GM12878 (cell line): Measurements from ENCODE around the gene SLC6A3. TPM values are rescaled to one million over a fixed set of nuclear protein-coding genes. Genes with fewer than 3 reads are reported as not detected.
A peak's percentile ranks its signal among the peaks of the same experiment; 100 is the strongest.

ENCODE experiments used
- ATAC-seq: fragments of 200-7000 bp; cut with Tn5 transposase; 3 replicates; pipeline ENCODE4 v1.9.1; 2020; ENCODE audit warnings: mild to moderate bottlenecking, moderate library complexity
- BruUV-seq: library from RNA; stranded (reverse); fragments of 400-500 nt; replicated peaks from 2 replicates; lab custom pipeline; 2021; lab: Mats Ljungman, UMichigan
- CTCF ChIA-PET: fragments of 300-600 bp; sonication (Branson Sonifier 250); formaldehyde crosslinking; extraction: SDS; loops from one replicate; lab custom pipeline; 2021; ENCODE audit warnings: inconsistent platforms; lab: Yijun Ruan, JAX
- POLR2A ChIA-PET: fragments of 350-600 bp; formaldehyde crosslinking; extraction: SDS; loops from one replicate; lab custom pipeline; 2021; ENCODE audit warnings: inconsistent platforms; lab: Charles Lee
- RAD21 ChIA-PET: fragments of 300-600 bp; sonication (Branson Sonifier 250); formaldehyde crosslinking; loops from one replicate; lab custom pipeline; 2023; ENCODE audit warnings: antibody characterized with exemption; ENCODE audit not compliant: unreplicated experiment; lab: Charles Lee
- SMC1A ChIA-PET: fragments of 300-600 bp; sonication (Branson Sonifier 250); formaldehyde crosslinking; loops from one replicate; lab custom pipeline; 2023; ENCODE audit not compliant: unreplicated experiment, uncharacterized antibody; lab: Charles Lee
- DNase-seq: peaks from one replicate; pipeline ENCODE4 v3.0.0-alpha.2; 2011; ENCODE audit warnings: low read depth, low spot score
- FAIRE-seq: peaks from 3 replicates; lab custom pipeline; 2011; peaks lifted over from hg19 to GRCh38; lab: Jason Lieb, UNC
- H2AFZ ChIP-seq: 2 replicates; pipeline ENCODE4 v1.6.0; 2011; ENCODE audit warnings: low read depth, low read length, control low read depth; ENCODE audit not compliant: control insufficient read depth
- H3K27ac ChIP-seq: 2 replicates; pipeline ENCODE4 v1.5.1; 2011; ENCODE audit warnings: control low read depth; ENCODE audit not compliant: control insufficient read depth, insufficient read depth
- H3K27me3 ChIP-seq, 2 experiments: replicated peaks in 1 of 2; 2 replicates each; pipeline versions ENCODE4 v1.6.0 to v1.6.1; 2011; ENCODE audit warnings: low read length in 1 of 2; ENCODE audit not compliant: control insufficient read depth in 2 of 2, insufficient read depth in 2 of 2
- H3K36me3 ChIP-seq, 2 experiments: 2 replicates each; pipeline ENCODE4 v1.5.1; 2011; ENCODE audit warnings: low read length in 1 of 2; ENCODE audit not compliant: control insufficient read depth in 2 of 2, insufficient read depth in 2 of 2
- H3K4me1 ChIP-seq: 2 replicates; pipeline ENCODE4 v1.6.1; 2011; ENCODE audit warnings: mild to moderate bottlenecking, low read length, moderate library complexity, mixed read lengths; ENCODE audit not compliant: control insufficient read depth, insufficient read depth
- H3K4me2 ChIP-seq: 2 replicates; pipeline ENCODE4 v1.6.0; 2011; ENCODE audit warnings: control low read depth; ENCODE audit not compliant: control insufficient read depth, insufficient read depth
- H3K4me3 ChIP-seq: fragments of 200-600 bp; sonication (generic); 2 replicates; pipeline ENCODE4 v1.5.1; 2016
- H3K79me2 ChIP-seq: 2 replicates; pipeline ENCODE4 v1.6.0; 2011; ENCODE audit warnings: low read length; ENCODE audit not compliant: control insufficient read depth, insufficient read depth
- H3K9ac ChIP-seq: 2 replicates; pipeline ENCODE4 v1.8.0; 2011; ENCODE audit warnings: low read length, control low read depth, mixed read lengths; ENCODE audit not compliant: control insufficient read depth, insufficient read depth
- H3K9me3 ChIP-seq: replicated peaks from 3 replicates; pipeline ENCODE4 v1.5.1; 2011; ENCODE audit warnings: mild to moderate bottlenecking, low read length; ENCODE audit not compliant: control insufficient read depth, insufficient read depth
- H4K20me1 ChIP-seq: 2 replicates; pipeline ENCODE4 v1.6.0; 2011; ENCODE audit not compliant: control insufficient read depth, insufficient read depth
- ATF3 ChIP-seq: IDR thresholded peaks from 2 replicates; pipeline ENCODE4 v1.6.1; 2011; ENCODE audit warnings: low read depth, mild to moderate bottlenecking, low read length, moderate library complexity, borderline replicate concordance; ENCODE audit errors: extremely low read depth
- E2F4 ChIP-seq: IDR thresholded peaks from 2 replicates; pipeline ENCODE4 v1.6.1; 2012; ENCODE audit warnings: low read depth, low read length, improper control_type of control experiment
- ESRRA ChIP-seq: IDR thresholded peaks from 2 replicates; pipeline ENCODE4 v1.6.1; 2012; ENCODE audit warnings: mild to moderate bottlenecking, low read length, improper control_type of control experiment
- ETV6 ChIP-seq, 2 experiments: fragments of 450-650 bp in 1 of 2; IDR thresholded peaks in 1 of 2; conservative IDR thresholded peaks in 1 of 2; 2 replicates each; pipeline ENCODE4 v1.6.1; 2014; ENCODE audit warnings: antibody characterized with exemption in 1 of 2, borderline replicate concordance in 1 of 2, low read depth in 1 of 2, mild to moderate bottlenecking in 1 of 2, moderate library complexity in 1 of 2
- NFXL1 ChIP-seq: fragments of 450-650 bp; IDR thresholded peaks from 2 replicates; pipeline ENCODE4 v1.6.1; 2017; ENCODE audit warnings: antibody characterized with exemption, mild to moderate bottlenecking, borderline replicate concordance
- POU2F2 ChIP-seq: IDR thresholded peaks from 3 replicates; pipeline ENCODE4 v1.6.1; 2011; ENCODE audit warnings: low read depth, mild to moderate bottlenecking, low read length, borderline replicate concordance
- ZNF274 ChIP-seq: IDR thresholded peaks from one replicate; pipeline ENCODE4 v1.8.0; 2011; ENCODE audit not compliant: insufficient read length, insufficient read depth
- ZNF592 ChIP-seq: fragments of 450-650 bp; IDR thresholded peaks from 2 replicates; pipeline ENCODE4 v1.6.1; 2017; ENCODE audit warnings: mild to moderate bottlenecking, moderate library complexity
- ZSCAN29 ChIP-seq: fragments of 450-650 bp; IDR thresholded peaks from 2 replicates; pipeline ENCODE4 v1.6.1; 2017; ENCODE audit warnings: mild to moderate bottlenecking, moderate library complexity
- WGBS: methylation state at CpG from one replicate; pipeline ENCODE4 v1.1.6; 2016; ENCODE audit warnings: low lambda C conversion rate; ENCODE audit not compliant: insufficient replicate concordance, insufficient coverage; ENCODE audit errors: missing lambda C conversion rate; 5-methylcytosine and 5-hydroxymethylcytosine counted together
- in situ Hi-C: fragments of 300-500 bp; cut with MboI; formaldehyde crosslinking; loops from 9 replicates; pipeline ENCODE4 v1.14.3; 2018; ENCODE audit warnings: mixed read lengths
- intact Hi-C: fragments of 100-400 bp; cut with micrococcal nuclease; formaldehyde crosslinking; loops from one replicate; pipeline ENCODE4 v1.14.2; 2022; ENCODE audit not compliant: unreplicated experiment
- polyA plus RNA-seq, 11 experiments: library from polyadenylated mRNA; depleted of rRNA in 4 of 11; unstranded in 6 of 11; stranded (reverse) in 5 of 11; fragments of >200 nt; fragmentation: Nextera tagmentation in 4 of 11; fragmentation: Illumina TruSeq in 1 of 11; extraction: Ambion mirVana in 4 of 11; extraction: Trizol in 1 of 11; gene quantifications; 1 replicate in 1 of 11; 2 replicates in 10 of 11; pipeline versions ENCODE4 v1.2.1 to v1.2.3, GENCODE V29; 2011 to 2016; ENCODE audit warnings: inconsistent platforms in 2 of 11, missing spikeins in 2 of 11, low read depth in 1 of 11
- total RNA-seq, 4 experiments: library from RNA; depleted of rRNA in 3 of 4; stranded (reverse); fragments of >200 nt in 3 of 4; fragmentation: Illumina TruSeq in 1 of 4; extraction: Trizol in 1 of 4; gene quantifications; 2 replicates each; pipeline versions ENCODE4 v1.2.1 to v1.2.3, GENCODE V29; 2013 to 2021

Gene SLC6A3
- total and polyA plus RNA-seq, 10 of the 15 experiments (the other 5 are each of a cell fraction or from before 2014, with no cell fraction given), result 0.01 TPM; not detected in 9

- DNase-seq (no peak), ATAC-seq (no peak), FAIRE-seq (no peak)
- Histone ChIP-seq H3K79me2 (no peaks in the 10 kb centered on the region), H3K4me1 (no peaks in the 10 kb centered on the region), H3K4me2 (no peak overlapping the region), H3K9me3 (no peaks in the 10 kb centered on the region; the same call in 2 of the 3 replicates), H2AFZ (no peak overlapping the region), H3K27me3 (no peaks in the 10 kb centered on the region), H3K9ac (no peak overlapping the region), H4K20me1 (no peaks in the 10 kb centered on the region), H3K4me3 (no peak overlapping the region), H3K27ac (no peak overlapping the region), H3K36me3 (peaks cover 20 to 62% of the 10 kb centered on the region in 2 experiments; a peak in 3 of 4 replicates)
- SMC1A ChIA-PET, result interaction anchor here (1.8 kb wide), 1 partner anchor 13 kb away, joined by 7 read pairs; no protein-coding TSS in a partner anchor
- intact Hi-C loops (no loop called here), in situ Hi-C loops (no loop called here)
- RAD21 ChIA-PET, result interaction anchor here (1.8 kb wide), 1 partner anchor 21 kb away, joined by 4 read pairs; no protein-coding TSS in a partner anchor
- WGBS, result 92% methylated on average over 8 of the region's 8 CpGs
- no TSS peak for BruUV-seq
- POLR2A ChIA-PET, result no interaction called here
- CTCF ChIA-PET, result interaction anchor here (1.9 kb wide), 1 partner anchor 9 kb away, joined by 9 read pairs; no protein-coding TSS in a partner anchor
- no peak for TF ChIP-seq ETV6 (conservative IDR thresholded peaks at IDR 0.05 in 1 of 2, IDR thresholded peaks at IDR 0.05 in 1 of 2; ENCODE audit: borderline replicate concordance in 1 of 2, low read depth in 1 of 2)
- no peak for TF ChIP-seq ATF3
- TF ChIP-seq E2F4, result no peak
- TF ChIP-seq NFXL1, result peak; percentile 95
- no peak for TF ChIP-seq ZNF274
- TF ChIP-seq ZSCAN29, result no peak
- no peak for TF ChIP-seq ESRRA
- TF ChIP-seq POU2F2, result no peak
- no peak for TF ChIP-seq ZNF592
These were observed 26.1 kb upstream of the SLC6A3 start for GRCh38 chr5:1471240-1471853.
